Measurements from ENCODE around the gene RAB14.
A peak's percentile ranks its signal among the peaks of the same experiment; 100 is the strongest.

RAB14 gene

DNA sequence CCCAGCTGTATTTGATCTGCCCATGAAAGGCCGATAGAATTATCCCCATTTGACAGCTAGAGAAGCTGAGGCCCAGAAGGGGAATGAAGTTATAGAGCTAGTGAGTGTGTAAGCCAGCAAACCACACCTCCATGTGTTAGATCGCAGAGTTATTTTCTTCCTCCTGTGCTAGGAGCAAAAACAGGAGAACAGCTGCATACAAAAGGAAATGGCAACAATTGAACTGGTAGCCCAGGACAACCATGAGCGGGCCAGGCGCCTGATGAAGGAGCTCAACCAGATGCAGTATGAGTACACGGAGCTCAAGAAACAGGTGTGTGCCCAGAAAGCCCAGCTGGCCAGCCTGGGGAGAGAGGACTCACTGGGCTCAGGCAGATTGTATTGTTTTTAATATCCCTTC, 30.4 kb downstream of the RAB14 start:
- no peak overlapping the region for H3K4me3 ChIP-seq (replicated peaks in 1 of 2; ENCODE audit: low read depth in 2 of 2, low read length in 2 of 2)
- DNase-seq (ENCODE audit: low read depth in 2 of 2): no peak
- TF ChIP-seq, protein P1, sequence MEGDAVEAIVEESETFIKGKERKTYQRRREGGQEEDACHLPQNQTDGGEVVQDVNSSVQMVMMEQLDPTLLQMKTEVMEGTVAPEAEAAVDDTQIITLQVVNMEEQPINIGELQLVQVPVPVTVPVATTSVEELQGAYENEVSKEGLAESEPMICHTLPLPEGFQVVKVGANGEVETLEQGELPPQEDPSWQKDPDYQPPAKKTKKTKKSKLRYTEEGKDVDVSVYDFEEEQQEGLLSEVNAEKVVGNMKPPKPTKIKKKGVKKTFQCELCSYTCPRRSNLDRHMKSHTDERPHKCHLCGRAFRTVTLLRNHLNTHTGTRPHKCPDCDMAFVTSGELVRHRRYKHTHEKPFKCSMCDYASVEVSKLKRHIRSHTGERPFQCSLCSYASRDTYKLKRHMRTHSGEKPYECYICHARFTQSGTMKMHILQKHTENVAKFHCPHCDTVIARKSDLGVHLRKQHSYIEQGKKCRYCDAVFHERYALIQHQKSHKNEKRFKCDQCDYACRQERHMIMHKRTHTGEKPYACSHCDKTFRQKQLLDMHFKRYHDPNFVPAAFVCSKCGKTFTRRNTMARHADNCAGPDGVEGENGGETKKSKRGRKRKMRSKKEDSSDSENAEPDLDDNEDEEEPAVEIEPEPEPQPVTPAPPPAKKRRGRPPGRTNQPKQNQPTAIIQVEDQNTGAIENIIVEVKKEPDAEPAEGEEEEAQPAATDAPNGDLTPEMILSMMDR (IDR thresholded peaks at IDR 0.05; ENCODE audit: low read depth, low read length): no peak

DNA sequence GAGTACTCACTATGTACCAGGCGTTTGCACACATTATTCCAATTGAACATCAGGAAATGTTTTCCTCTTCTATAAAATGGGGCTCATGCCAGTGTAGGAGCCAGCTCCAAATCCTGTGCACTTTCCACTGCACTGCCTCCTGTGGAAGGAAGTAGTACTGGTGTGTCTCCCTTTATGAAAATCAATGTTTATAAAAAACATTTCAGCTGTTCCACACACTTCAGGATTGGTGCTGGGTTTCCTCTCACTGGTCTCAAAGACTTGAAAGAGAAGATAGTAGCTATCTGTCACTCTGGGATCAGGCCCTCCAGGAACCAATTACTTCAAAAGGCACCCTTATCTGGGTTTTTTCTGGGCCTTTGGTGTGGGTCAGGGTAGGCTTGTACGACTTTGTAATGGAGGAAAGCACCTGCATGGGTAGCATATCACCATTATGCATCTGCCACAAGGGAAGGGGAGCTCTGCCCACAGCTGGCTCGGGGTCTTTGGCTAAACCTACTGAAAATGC, 32.5 kb downstream of the RAB14 start:
- no peak overlapping the region for H3K4me3 ChIP-seq (replicated peaks in 1 of 2; ENCODE audit: low read depth in 2 of 2, low read length in 2 of 2)
- TF ChIP-seq, protein P1 (IDR thresholded peaks at IDR 0.05; ENCODE audit: low read depth, low read length): peak; percentile 52
- DNase-seq (ENCODE audit: low read depth in 2 of 2): peak in 1 of 2 donors; percentile 41

DNA sequence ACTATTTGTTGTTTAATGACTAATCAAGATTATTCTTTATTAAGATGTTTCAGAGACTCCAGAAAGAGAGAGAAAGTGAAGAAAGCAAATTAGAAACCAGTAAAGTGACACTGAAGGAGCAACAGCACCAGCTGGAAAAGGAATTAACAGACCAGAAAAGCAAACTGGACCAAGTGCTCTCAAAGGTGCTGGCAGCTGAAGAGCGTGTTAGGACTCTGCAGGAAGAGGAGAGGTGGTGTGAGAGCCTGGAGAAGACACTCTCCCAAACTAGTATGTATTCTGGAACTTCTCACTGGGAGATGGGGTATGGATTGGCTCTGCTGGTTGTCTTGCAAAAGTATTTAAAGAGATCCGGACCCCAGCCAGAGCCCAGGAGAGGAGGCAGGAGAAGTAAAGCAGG, 33.6 kb downstream of the RAB14 start:
- TF ChIP-seq, protein P1 (IDR thresholded peaks at IDR 0.05; ENCODE audit: low read depth, low read length): no peak
- no peak for DNase-seq (ENCODE audit: low read depth in 2 of 2)
- no peak overlapping the region for H3K4me3 ChIP-seq (replicated peaks in 1 of 2; ENCODE audit: low read depth in 2 of 2, low read length in 2 of 2)

DNA sequence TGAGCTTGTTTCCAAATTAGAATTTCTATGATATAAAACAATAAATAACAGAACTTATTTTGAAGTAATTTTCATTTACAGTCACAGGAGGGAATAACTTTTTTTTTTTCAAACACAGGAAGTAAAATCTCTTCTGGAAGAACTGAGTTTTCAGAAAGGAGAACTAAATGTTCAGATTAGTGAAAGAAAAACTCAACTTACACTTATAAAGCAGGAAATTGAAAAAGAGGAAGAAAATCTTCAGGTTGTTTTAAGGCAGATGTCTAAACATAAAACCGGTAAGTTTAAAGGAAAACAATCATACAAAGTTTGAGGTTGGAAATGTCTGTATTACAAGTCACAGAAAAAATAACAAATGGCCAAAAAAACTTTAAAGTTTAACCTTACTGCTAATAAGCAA, 41.6 kb downstream of the RAB14 start:
- H3K4me3 ChIP-seq (replicated peaks in 1 of 2; ENCODE audit: low read depth in 2 of 2, low read length in 2 of 2): no peak overlapping the region
- no peak for DNase-seq (ENCODE audit: low read depth in 2 of 2)
- TF ChIP-seq, protein P1 (IDR thresholded peaks at IDR 0.05; ENCODE audit: low read depth, low read length): no peak

DNA sequence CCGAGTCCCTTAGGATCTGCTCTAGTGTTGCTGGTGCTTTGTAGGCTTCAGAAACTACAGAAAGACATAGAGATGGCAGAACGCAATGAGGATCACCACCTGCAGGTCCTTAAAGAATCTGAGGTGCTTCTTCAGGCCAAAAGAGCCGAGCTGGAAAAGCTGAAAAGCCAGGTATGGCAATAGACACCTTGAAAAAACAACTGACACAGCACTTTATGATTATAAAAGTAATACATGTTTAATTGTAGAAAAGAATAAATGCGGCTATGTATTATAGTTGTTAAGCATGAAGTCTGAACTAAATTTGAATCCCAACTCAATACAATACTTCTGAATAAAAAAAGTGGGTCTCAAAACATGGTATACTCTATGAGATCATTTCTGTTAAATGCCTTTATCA, 43.7 kb downstream of the RAB14 start:
- DNase-seq (ENCODE audit: low read depth in 2 of 2): no peak
- no peak overlapping the region for H3K4me3 ChIP-seq (replicated peaks in 1 of 2; ENCODE audit: low read depth in 2 of 2, low read length in 2 of 2)
- TF ChIP-seq, protein P1 (IDR thresholded peaks at IDR 0.05; ENCODE audit: low read depth, low read length): no peak

DNA sequence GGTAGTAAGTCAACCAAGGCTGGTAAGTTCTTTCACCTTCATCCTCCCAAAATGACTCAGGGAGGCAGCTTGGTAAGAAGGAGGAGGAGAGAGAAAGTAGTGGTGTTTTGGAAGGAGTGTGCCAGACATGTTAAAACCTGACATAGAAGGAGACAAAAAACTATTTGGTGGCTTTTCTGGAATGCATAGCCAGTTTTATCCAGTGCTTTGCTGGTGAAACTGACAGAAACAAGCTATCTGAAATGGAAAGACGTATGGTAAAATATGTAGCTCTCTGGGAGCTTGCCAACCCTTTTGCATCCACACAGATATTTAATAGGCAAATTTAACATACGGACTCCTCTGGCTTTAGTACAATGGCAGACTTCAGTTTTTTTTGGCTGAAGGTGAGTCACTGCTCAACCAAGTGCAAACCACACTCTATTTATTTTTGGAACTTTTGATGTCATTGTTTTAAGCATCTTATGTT, 45.4 kb downstream of the RAB14 start:
- peak; percentile 67 to 78 for DNase-seq (ENCODE audit: low read depth in 2 of 2)
- TF ChIP-seq, protein P1 (IDR thresholded peaks at IDR 0.05; ENCODE audit: low read depth, low read length): no peak
- H3K4me3 ChIP-seq (replicated peaks in 1 of 2; ENCODE audit: low read depth in 2 of 2, low read length in 2 of 2): no peak overlapping the region

DNA sequence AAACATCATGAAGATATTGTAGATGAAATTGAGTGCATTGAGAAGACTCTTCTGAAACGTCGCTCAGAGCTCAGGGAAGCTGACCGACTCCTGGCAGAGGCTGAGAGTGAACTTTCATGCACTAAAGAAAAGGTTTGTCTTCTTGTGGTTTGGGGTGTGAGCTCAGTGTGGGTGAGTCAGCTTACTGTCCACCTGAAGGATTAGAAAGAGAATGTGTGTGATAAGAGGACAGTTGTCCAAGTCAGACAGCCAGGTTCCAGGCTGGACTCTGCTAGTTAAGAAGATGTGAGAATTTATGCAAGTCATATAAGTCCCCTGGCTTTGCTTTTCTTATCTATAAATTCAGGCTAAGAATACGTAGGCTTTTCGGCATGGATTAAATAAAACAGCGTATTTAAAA, 46.9 kb downstream of the RAB14 start:
- no peak overlapping the region for H3K4me3 ChIP-seq (replicated peaks in 1 of 2; ENCODE audit: low read depth in 2 of 2, low read length in 2 of 2)
- TF ChIP-seq, protein P1 (IDR thresholded peaks at IDR 0.05; ENCODE audit: low read depth, low read length): no peak
- no peak for DNase-seq (ENCODE audit: low read depth in 2 of 2)

All from cardiac fibroblast (primary cell).